Measurements from ENCODE around the gene FARS2. TPM values are rescaled to one million over a fixed set of nuclear protein-coding genes. Genes with fewer than 3 reads are reported as not detected.

The FARS2 gene
- total and polyA plus RNA-seq, 2 donors (not counting 1 experiment from before 2014, with no cell fraction given), result 11.0 to 18.5 TPM

DNA sequence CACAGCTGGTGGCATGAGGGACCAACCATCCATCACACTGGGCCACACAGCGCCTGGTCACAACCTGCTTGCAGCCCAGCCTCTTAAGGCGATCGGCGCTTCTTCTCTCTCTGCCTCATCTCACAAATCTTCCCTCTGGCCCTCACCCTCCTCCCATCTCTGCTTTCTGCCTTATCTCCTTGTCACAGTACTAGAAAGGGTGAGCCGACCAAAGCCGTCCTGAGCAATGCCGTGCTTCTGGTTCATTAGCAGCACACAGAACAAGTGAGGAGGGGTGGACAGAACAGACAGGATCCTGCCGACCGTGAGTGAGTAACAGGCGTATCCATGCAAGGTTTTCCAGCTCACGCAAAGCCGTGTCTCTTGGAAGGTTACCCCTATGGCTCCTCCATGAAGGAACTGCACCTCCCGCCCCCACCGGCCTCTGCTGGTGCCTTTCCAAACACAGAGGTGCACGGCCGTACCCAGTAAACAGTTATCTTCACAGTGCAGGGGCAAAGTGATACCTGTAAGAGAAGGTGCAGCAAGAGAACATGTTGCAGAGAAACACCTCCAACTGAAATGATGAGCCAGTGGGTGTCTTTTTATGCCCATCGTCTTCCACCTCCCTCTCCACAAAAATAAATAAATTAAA is 331.7 kb downstream of the FARS2 start:
- Histone ChIP-seq H3K4me1 (ENCODE audit: control insufficient read depth, extremely low read depth, insufficient read depth, low read length) (no peaks in the 10 kb centered on the region), H3K36me3 (ENCODE audit: control insufficient read depth, insufficient read depth, low read length) (no peaks in the 10 kb centered on the region), H3K27ac (ENCODE audit: insufficient read depth, low read length) (no peak overlapping the region), H3K9ac (ENCODE audit: insufficient read depth, low read length) (no peak overlapping the region), H4K20me1 (ENCODE audit: control insufficient read depth, extremely low read depth, insufficient read depth, low read length) (no peaks in the 10 kb centered on the region), H3K4me3 (replicated peaks in 1 of 4; ENCODE audit: control extremely low read depth in 1 of 4, insufficient read depth in 1 of 4, low read depth in 3 of 4, low read length in 4 of 4) (no peak overlapping the region), H3K9me3 (ENCODE audit: control insufficient read depth, insufficient read depth, low read depth, low read length) (no peaks in the 10 kb centered on the region), H3K27me3 (ENCODE audit: control insufficient read depth, insufficient read depth, low read length) (no peaks in the 10 kb centered on the region), H3K4me2 (ENCODE audit: extremely low read depth, insufficient read depth, low read length) (no peak overlapping the region), H2AFZ (ENCODE audit: low read length) (no peak overlapping the region), H3K79me2 (ENCODE audit: control insufficient read depth, insufficient read depth, low read length) (no peaks in the 10 kb centered on the region)
- TF ChIP-seq, protein P1, sequence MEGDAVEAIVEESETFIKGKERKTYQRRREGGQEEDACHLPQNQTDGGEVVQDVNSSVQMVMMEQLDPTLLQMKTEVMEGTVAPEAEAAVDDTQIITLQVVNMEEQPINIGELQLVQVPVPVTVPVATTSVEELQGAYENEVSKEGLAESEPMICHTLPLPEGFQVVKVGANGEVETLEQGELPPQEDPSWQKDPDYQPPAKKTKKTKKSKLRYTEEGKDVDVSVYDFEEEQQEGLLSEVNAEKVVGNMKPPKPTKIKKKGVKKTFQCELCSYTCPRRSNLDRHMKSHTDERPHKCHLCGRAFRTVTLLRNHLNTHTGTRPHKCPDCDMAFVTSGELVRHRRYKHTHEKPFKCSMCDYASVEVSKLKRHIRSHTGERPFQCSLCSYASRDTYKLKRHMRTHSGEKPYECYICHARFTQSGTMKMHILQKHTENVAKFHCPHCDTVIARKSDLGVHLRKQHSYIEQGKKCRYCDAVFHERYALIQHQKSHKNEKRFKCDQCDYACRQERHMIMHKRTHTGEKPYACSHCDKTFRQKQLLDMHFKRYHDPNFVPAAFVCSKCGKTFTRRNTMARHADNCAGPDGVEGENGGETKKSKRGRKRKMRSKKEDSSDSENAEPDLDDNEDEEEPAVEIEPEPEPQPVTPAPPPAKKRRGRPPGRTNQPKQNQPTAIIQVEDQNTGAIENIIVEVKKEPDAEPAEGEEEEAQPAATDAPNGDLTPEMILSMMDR (conservative IDR thresholded peaks at IDR 0.05 in 1 of 2, IDR thresholded peaks at IDR 0.05 in 1 of 2; ENCODE audit: low read depth in 1 of 2, low read length in 2 of 2), result no peak
- no peak for TF ChIP-seq EZH2 (IDR thresholded peaks at IDR 0.05; ENCODE audit: low read length, missing control alignments)
- no peak for DNase-seq (ENCODE audit: low read depth in 2 of 2)

DNA sequence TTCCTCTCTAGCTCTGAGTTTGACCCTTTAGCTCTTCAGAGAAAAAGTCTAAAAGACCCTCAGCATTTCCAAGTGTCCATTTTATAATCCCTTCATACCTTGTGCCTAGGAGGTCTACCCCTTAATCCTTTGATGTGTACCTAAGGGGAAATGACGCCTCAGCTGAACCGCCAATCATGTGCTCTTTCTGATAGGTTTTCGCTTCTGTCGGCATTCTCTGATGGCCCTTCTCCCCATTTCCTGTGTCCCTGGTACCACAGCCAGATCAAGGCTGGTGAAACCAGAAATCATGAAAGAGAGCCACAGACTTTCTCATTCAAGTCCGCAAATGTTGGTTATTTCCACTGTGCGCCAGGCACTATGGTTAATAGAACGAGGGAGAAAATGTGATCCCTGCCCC is 333.9 kb downstream of the FARS2 start:
- H3K4me3 ChIP-seq (replicated peaks in 1 of 4; ENCODE audit: control extremely low read depth in 1 of 4, insufficient read depth in 1 of 4, low read depth in 3 of 4, low read length in 4 of 4), result no peak overlapping the region
- no peaks in the 10 kb centered on the region for H4K20me1 ChIP-seq (ENCODE audit: control insufficient read depth, extremely low read depth, insufficient read depth, low read length)
- H3K4me2 ChIP-seq (ENCODE audit: extremely low read depth, insufficient read depth, low read length), result no peak overlapping the region
- H3K9ac ChIP-seq (ENCODE audit: insufficient read depth, low read length), result no peak overlapping the region
- H3K27me3 ChIP-seq (ENCODE audit: control insufficient read depth, insufficient read depth, low read length), result no peaks in the 10 kb centered on the region
- H2AFZ ChIP-seq (ENCODE audit: low read length), result no peak overlapping the region
- no peak overlapping the region for H3K27ac ChIP-seq (ENCODE audit: insufficient read depth, low read length)
- no peaks in the 10 kb centered on the region for H3K9me3 ChIP-seq (ENCODE audit: control insufficient read depth, insufficient read depth, low read depth, low read length)
- H3K4me1 ChIP-seq (ENCODE audit: control insufficient read depth, extremely low read depth, insufficient read depth, low read length), result no peaks in the 10 kb centered on the region
- no peaks in the 10 kb centered on the region for H3K79me2 ChIP-seq (ENCODE audit: control insufficient read depth, insufficient read depth, low read length)
- DNase-seq (ENCODE audit: low read depth in 2 of 2), result no peak
- TF ChIP-seq, protein P1 (conservative IDR thresholded peaks at IDR 0.05 in 1 of 2, IDR thresholded peaks at IDR 0.05 in 1 of 2; ENCODE audit: low read depth in 1 of 2, low read length in 2 of 2), result no peak
- no peak for TF ChIP-seq EZH2 (IDR thresholded peaks at IDR 0.05; ENCODE audit: low read length, missing control alignments)
- H3K36me3 ChIP-seq (ENCODE audit: control insufficient read depth, insufficient read depth, low read length), result no peaks in the 10 kb centered on the region

DNA sequence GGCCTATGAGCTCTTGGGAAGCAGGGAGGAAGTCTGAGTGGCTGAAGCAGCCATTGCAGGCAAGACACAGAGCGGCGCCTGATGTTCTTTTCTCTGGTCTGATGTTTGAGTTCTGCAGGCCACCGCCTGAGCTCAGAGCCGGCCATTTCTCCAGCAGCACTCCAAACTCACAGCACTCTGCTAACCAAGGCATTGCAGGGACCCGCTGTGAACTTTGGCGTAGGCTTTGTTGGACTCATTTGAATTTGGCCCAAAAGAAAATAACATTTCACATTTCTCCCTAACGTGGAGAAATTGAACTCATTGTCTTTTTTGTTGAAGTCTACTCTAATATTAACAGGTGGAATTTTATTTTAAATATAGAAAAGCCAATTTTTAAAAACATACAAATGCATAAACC is 336.1 kb downstream of the FARS2 start:
- Histone ChIP-seq H3K27me3 (ENCODE audit: control insufficient read depth, insufficient read depth, low read length) (no peaks in the 10 kb centered on the region), H3K79me2 (ENCODE audit: control insufficient read depth, insufficient read depth, low read length) (no peaks in the 10 kb centered on the region), H3K4me1 (ENCODE audit: control insufficient read depth, extremely low read depth, insufficient read depth, low read length) (no peaks in the 10 kb centered on the region), H3K4me3 (replicated peaks in 1 of 4; ENCODE audit: control extremely low read depth in 1 of 4, insufficient read depth in 1 of 4, low read depth in 3 of 4, low read length in 4 of 4) (no peak overlapping the region), H3K27ac (ENCODE audit: insufficient read depth, low read length) (no peak overlapping the region), H2AFZ (ENCODE audit: low read length) (no peak overlapping the region), H3K9me3 (ENCODE audit: control insufficient read depth, insufficient read depth, low read depth, low read length) (no peaks in the 10 kb centered on the region), H3K4me2 (ENCODE audit: extremely low read depth, insufficient read depth, low read length) (no peak overlapping the region), H3K36me3 (ENCODE audit: control insufficient read depth, insufficient read depth, low read length) (no peaks in the 10 kb centered on the region), H4K20me1 (ENCODE audit: control insufficient read depth, extremely low read depth, insufficient read depth, low read length) (no peaks in the 10 kb centered on the region), H3K9ac (ENCODE audit: insufficient read depth, low read length) (no peak overlapping the region)
- no peak for DNase-seq (ENCODE audit: low read depth in 2 of 2)
- TF ChIP-seq EZH2 (IDR thresholded peaks at IDR 0.05; ENCODE audit: low read length, missing control alignments), result no peak
- TF ChIP-seq, protein P1 (conservative IDR thresholded peaks at IDR 0.05 in 1 of 2, IDR thresholded peaks at IDR 0.05 in 1 of 2; ENCODE audit: low read depth in 1 of 2, low read length in 2 of 2), result no peak

Data from fibroblast of lung (primary cell).